HG03558 (cell line): ENCODE data around the gene NTN5.
"Not testable (repeated sequence)": the region's sequence is repeated elsewhere in the genome, so short reads cannot be mapped to it uniquely, and the experiment has no call there.

Experiments
- ATAC-seq: cut with Tn5 transposase; IDR thresholded peaks from one replicate; pipeline ENCODE4 v1.9.1; 2021; ENCODE audit warnings: moderate number of reproducible peaks; ENCODE audit not compliant: unreplicated experiment; ENCODE audit errors: extremely low read depth

The NTN5 gene, protein sequence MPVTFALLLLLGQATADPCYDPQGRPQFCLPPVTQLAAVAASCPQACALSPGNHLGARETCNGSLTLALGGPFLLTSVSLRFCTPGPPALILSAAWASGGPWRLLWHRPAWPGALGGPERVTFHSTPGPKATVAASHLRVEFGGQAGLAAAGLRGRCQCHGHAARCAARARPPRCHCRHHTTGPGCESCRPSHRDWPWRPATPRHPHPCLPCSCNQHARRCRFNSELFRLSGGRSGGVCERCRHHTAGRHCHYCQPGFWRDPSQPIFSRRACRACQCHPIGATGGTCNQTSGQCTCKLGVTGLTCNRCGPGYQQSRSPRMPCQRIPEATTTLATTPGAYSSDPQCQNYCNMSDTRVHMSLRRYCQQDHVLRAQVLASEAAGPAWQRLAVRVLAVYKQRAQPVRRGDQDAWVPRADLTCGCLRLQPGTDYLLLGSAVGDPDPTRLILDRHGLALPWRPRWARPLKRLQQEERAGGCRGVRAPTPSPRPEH

GRCh38 chr19:48672994-48673393, at the start of gene NTN5:
NTN5 (minus strand) TSS chr19:48673017; CDS start chr19:48670986, 2,031 bp downstream.
- no peak for ATAC-seq

- ATAC-seq, result no peak
These were observed 49.4 kb upstream of the NTN5 start for GRCh38 chr19:48722196-48722708.

- peak; percentile 49 for ATAC-seq
These were observed 47.9 kb upstream of the NTN5 start for GRCh38 chr19:48720613-48721296.

DNA sequence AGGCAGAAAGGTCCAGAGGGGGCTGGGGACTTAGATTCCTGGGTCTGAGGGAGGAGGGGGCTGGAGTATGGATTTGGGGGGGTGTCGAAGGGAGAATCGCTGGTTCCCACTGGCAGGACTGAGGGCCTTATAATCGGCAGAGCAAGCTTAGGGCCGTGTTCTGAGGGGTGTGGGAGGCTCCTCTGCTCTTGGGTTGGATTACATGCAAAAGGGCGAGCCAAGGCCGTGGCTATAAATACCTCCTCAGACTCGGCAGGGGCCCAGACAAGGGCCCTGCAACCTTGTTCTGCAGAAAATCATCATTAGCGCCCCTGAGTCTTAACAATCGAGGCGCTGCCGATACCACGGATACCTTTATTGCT, 47.4 kb upstream of the NTN5 start:
- no peak for ATAC-seq

DNA sequence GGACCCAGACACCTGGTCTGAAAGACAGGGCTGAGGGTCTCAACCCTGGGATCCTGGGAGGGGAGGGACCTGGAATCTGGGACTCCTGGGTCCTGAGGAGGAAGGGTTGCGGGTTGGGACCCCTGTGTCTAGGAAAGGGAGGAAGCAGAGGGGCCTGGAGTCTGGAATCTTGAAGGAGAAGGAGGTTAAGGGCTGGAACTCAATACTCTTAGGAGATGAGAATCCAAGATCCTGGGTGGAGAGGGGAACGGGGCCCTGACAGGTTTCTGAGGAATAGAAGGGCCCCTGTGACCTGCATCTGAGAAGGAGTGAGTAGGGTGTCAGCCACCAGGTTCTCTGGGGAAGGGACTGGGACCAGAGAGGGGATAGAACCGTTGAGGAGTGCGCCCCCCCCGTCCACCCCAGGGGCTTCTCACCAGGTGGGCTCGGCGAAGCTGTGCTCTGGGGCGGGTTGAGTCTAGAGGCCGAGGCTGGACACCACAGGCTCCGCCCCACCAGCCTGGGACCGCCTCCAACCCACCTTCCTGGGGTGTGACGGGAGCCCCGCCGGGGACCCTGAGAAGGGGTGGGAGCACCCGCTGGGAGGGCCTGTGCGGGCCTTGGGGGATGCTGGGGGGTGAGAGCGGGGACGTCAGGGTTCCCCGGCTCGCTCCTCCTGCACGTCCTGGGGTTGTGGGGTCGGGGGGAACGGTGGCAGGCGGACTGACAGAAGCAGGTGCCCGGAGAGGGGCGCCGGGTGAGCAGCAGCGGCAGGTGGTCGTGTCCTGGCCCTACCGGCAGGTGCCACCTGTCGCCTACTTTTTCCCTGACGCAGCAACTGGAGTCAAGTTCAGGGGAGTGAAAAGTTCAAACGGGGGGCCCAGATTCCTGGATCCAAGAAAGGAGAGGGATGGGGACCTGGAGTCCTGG, 46.7 kb upstream of the NTN5 start, which contains the start of gene MAMSTR:
Gene MAMSTR, minus strand, starts transcription at position 463 of the 909 bp plus-strand sequence. CDS start 694 bp downstream, outside the sequence.
- no peak for ATAC-seq

- ATAC-seq, result no peak
These were observed 46.0 kb upstream of the NTN5 start for GRCh38 chr19:48718711-48719231.

- not testable (repeated sequence) for ATAC-seq
These were observed 45.3 kb upstream of the NTN5 start for GRCh38 chr19:48718106-48718505.

- no peak for ATAC-seq
These were observed 43.9 kb upstream of the NTN5 start for GRCh38 chr19:48716562-48717291.

DNA sequence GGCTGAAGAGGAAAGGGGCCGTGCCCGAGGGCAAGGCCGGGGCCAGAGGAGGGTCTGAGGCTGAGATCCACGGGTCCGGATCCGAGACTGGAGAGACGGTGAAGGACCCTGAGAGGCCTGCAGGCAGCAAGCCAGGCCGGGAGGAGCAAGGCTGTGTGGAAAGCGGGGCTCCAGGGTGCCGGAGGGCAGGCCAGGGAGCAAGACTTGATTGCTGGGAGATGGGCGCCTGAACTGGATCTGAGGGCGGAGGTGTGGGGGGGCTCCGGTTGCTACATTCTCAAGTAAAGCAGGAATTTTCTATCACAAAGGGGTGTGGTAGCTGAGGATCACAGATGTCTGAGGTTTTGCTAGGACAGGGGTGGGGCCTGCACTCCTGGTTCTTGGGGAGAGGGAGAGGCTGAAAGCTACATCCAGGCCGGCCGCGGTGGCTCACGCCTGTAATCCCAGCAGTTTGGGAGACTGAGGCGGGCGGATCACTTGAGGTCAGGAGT, 42.9 kb upstream of the NTN5 start:
- ATAC-seq, result no peak

DNA sequence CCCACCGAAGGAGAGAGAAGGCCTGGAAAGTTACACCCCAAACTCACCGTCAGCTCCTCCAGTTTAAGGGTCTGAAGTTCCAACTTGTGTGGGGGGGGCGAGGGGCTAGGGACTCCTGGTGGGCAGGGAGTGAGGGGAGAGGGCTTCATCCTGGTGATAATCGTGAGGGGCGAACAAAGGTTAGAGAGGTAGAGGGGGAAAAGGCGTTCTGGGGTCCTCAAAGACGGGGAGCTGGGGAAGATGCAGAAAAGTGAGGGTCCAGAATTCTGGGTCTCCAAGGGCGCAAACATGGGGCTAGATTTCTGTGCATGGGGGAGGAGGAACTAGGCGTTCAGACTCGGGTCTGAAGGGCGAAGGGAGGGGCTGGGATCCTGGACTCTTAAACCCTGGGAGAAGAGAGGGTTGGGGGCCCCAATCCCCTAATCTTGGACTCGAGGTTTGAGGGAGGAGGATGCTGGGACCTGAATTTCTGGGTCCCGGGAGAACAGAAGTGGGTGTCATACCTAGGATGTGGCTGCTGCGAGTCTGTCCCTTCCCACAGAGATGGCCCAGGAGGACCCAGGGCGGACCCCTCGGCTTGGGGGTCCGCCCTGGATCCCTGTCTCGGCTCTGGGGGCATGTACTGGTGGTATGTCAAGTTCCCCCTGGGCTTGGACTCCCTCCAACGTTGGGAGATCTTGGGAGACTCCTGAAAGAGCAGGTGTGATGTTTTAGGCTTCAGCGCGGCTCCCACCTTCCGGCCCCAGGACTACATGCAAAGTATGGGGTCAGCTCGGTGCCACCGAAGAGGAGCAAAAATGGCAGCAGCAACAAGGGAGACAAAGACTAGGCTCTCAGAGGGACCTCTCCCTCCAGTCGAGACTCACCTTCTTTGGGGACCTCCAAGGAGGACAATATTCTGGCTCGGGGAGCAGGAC, 42.2 kb upstream of the NTN5 start:
- no peak for ATAC-seq

DNA sequence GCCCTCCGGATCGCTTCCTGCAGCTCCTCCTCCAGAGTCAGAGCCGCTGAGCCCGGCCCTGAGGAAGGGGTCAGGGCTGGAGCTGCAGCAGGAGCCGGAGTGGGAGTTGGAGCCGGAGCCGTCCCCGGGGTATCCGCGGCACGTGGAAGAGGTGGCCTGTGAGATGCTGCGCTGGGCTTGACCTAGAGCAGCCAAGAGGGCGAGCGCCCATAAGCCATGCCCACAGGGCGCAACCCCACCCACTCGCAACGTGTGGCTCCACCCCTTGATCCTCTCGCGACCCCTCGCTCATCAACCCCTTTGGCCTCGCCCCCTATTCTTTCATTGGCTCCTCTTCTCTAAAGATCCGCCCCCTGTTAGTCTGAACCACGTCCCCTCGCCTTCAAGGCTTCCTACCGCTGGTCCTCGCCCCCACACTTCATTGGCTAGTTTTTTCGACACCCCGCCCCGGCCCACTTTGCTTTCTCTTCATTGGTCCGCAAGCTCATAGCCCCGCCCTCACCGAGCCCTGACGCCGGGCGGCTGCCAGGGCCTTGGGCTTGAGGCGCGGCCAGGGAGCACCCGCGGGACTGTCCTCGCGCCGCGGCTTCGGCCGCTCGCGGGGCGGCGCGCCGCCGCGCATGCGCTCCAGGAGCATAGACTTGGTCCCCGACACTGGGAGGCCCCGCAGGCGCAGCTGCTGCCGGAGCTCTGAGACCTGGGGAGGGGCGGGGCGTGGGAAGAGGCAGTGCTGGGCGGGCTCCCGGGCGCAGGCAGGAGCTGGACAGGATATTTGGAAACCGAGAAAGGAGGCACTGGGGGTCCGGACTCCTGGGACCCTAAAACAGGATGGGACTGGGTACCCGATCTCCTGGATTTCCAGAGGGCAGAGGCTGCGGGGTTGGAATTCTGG, 41.3 kb upstream of the NTN5 start:
- peak; percentile 74 for ATAC-seq

DNA sequence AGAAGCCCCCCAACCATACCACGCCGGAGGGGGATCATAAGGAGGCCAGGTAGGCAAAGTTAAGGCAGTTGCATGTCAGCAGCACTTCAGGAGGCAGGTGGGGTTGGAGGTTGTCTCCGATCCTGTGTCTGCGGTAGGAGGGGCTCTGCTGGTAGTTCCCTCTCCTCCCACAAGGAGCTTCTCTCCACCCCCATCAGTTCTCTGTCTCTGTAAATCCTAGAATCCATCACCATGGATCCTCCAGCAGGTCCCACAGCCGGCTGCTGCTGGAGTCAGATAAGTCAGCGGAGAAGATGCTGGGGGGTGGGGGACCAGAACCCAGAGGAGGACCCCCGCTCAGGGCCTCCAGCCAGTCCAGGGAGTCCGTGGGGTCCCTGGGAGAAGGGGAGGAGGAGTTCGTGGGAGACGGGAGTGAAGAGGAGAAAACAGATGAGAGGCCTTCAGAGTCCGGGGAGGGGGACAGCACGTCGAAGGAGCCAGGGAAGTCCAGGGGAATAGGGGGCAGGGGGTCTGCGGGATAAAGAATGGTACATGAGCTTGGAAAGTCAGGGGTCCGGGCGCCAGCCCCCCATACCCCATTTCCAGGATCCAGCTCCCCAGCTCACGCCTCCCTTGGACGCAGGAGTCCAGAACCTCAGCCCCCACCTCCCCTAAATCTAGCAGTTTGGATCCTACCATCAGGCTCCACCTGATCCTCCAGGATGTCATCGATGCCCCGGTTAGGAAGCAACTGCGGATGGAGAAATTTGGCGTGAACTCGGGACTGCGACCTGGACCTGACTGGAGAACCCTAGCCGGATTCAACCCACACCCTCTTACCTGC, 40.4 kb upstream of the NTN5 start:
- ATAC-seq, result no peak

GRCh38 chr19:48711106-48711662, 38.4 kb upstream of the NTN5 start:
- no peak for ATAC-seq

GRCh38 chr19:48708471-48708870, 35.7 kb upstream of the NTN5 start:
- no peak for ATAC-seq

DNA sequence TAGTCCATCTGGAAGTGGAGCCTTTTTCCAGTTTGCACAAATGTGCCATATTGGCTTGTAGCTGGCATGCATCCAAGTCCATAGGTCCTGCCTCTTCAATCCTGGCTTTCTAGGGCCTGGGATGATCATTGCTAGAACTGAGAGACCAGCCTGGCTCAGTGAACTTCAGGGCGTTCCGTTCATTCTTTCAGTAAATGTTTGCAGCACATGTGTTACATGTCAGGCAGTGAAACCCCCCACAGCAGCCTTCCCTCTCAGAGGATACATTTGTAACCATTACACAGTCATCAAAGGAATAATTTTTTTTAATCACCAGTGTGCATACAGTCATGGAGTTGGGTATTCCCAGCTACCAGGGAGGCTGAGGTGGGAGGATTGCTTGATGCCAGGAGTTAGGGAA, 32.6 kb upstream of the NTN5 start:
- ATAC-seq, result no peak

- ATAC-seq, result no peak
These were observed 30.5 kb upstream of the NTN5 start for GRCh38 chr19:48703316-48703715.
